Measurements from ENCODE around the gene EOLA1.
"Not testable (repeated sequence)": the region's sequence is repeated elsewhere in the genome, so short reads cannot be mapped to it uniquely, and the experiment has no call there.

The EOLA1 gene

DNA sequence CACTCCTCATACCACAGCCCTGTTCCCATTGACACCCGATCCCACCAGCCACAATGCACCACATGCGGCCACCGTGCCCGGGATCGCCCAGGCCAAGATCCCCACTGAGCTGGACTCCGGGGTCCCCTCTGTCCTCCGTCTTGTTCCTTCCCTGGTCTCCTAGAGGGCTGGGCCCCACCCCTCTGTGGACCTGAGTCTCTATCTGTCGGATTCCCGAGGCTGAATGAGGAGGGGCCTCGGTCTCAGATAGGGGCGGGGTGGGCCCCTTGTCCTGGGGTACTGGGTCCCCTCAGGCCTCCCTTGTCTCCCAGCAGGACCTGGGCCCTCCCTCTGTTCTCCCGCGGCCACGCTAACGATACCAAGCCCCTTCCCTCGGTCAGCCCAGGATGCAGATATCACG, 44.8 kb downstream of the EOLA1 start:
- not testable (repeated sequence) for H3K4me3 Mint-ChIP-seq

GRCh38 chrX:149587359-149587758, 46.5 kb downstream of the EOLA1 start, which contains the start of gene MAGEA9B:
TSS of gene MAGEA9B (minus strand) at chrX:149587459. CDS start at chrX:149583179, 4,280 bp downstream.
- H3K4me3 Mint-ChIP-seq; H3K27me3 Mint-ChIP-seq; H3K27ac Mint-ChIP-seq; DNase-seq; H3K4me1 Mint-ChIP-seq (ENCODE audit: low read depth); H3K9me3 Mint-ChIP-seq; H3K36me3 Mint-ChIP-seq (ENCODE audit: low read depth): not testable (repeated sequence)

More for the DNA sequence above, 44.8 kb downstream of the EOLA1 start:
- H3K4me1 Mint-ChIP-seq (ENCODE audit: low read depth); H3K27me3 Mint-ChIP-seq; H3K9me3 Mint-ChIP-seq; H3K36me3 Mint-ChIP-seq (ENCODE audit: low read depth); DNase-seq; H3K27ac Mint-ChIP-seq: not testable (repeated sequence)

DNA sequence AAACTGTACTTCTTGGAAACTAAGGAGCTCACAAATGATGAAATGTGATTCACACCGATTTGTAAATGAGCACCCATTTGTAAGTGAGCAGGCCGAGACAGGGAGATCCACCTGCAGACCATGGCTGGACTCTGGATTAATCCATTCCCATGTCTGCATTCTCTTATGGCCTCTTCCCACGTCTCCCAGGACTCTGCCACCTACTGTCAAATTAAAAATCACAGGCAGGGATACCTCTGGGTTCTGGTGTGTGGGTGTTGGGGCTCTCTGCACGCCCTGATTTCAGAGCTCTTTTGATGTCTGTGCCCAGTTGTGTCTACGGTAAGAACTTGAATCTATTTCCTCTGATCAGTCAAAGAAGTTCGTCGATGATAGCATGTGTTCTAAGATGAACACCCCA, 50.2 kb downstream of the EOLA1 start:
- not testable (repeated sequence) for H3K27me3 Mint-ChIP-seq; H3K27ac Mint-ChIP-seq; H3K9me3 Mint-ChIP-seq; H3K4me1 Mint-ChIP-seq (ENCODE audit: low read depth); H3K4me3 Mint-ChIP-seq; H3K36me3 Mint-ChIP-seq (ENCODE audit: low read depth); DNase-seq

GRCh38 chrX:149595214-149595613, 54.4 kb downstream of the EOLA1 start, which contains the start of gene HSFX2:
TSS of gene HSFX2 (minus strand) at chrX:149595314. CDS start at chrX:149594700, 614 bp downstream.
- not testable (repeated sequence) for DNase-seq; H3K4me1 Mint-ChIP-seq (ENCODE audit: low read depth); H3K9me3 Mint-ChIP-seq; H3K27me3 Mint-ChIP-seq; H3K27ac Mint-ChIP-seq; H3K36me3 Mint-ChIP-seq (ENCODE audit: low read depth); H3K4me3 Mint-ChIP-seq

GRCh38 chrX:149595943-149596342, 55.1 kb downstream of the EOLA1 start:
- H3K4me1 Mint-ChIP-seq (ENCODE audit: low read depth); H3K36me3 Mint-ChIP-seq (ENCODE audit: low read depth): not testable (repeated sequence)

More at GRCh38 chrX:149595943-149596342, 55.1 kb downstream of the EOLA1 start:
- H3K27me3 Mint-ChIP-seq, H3K4me3 Mint-ChIP-seq, H3K9me3 Mint-ChIP-seq, H3K27ac Mint-ChIP-seq, DNase-seq: not testable (repeated sequence)
